Endothelial cell of umbilical vein (primary cell): ENCODE data around the gene STAU1. TPM values are rescaled to one million over a fixed set of nuclear protein-coding genes. Genes with fewer than 3 reads are reported as not detected.

Source experiments
- BruUV-seq: library from RNA; stranded (reverse); fragments of 400-500 nt; replicated peaks from 2 replicates; lab custom pipeline; 2021; lab: Mats Ljungman, UMichigan
- CTCF ChIA-PET: fragments of 300-600, 350-600 bp; sonication (Branson Sonifier 250); formaldehyde crosslinking; loops from one replicate; lab custom pipeline; 2021; ENCODE audit warnings: antibody characterized with exemption, inconsistent platforms; lab: Charles Lee
- POLR2A ChIA-PET: fragments of 300-600, 350-600 bp; sonication (Branson Sonifier 250); formaldehyde crosslinking; loops from one replicate; lab custom pipeline; 2021; ENCODE audit warnings: antibody characterized with exemption, inconsistent platforms; lab: Charles Lee
- DNase-seq: peaks from one replicate; pipeline ENCODE4 v3.0.0-alpha.2; 2011; ENCODE audit warnings: low read depth, low spot score
- FAIRE-seq: peaks from 2 replicates; lab custom pipeline; 2011; peaks lifted over from hg19 to GRCh38; lab: Jason Lieb, UNC
- H2AFZ ChIP-seq: 2 replicates; pipeline ENCODE4 v1.6.0; 2012; ENCODE audit warnings: low read depth, low read length, control low read depth, inconsistent platforms
- H3K27ac ChIP-seq: 2 replicates; pipeline ENCODE4 v1.5.1; 2011; ENCODE audit warnings: low read depth, mild to moderate bottlenecking, control low read depth, low read length, moderate library complexity; ENCODE audit not compliant: insufficient read depth
- H3K27me3 ChIP-seq, 2 experiments: 2 replicates each; pipeline versions ENCODE4 v1.6.0 to v1.6.1; 2011; ENCODE audit warnings: low read length in 2 of 2, mixed read lengths in 1 of 2; ENCODE audit not compliant: control insufficient read depth in 2 of 2, insufficient read depth in 2 of 2
- H3K36me3 ChIP-seq, 2 experiments: 2 replicates in 1 of 2; 3 replicates in 1 of 2; pipeline ENCODE4 v1.5.1; 2011; ENCODE audit warnings: low read length in 2 of 2, mild to moderate bottlenecking in 1 of 2, moderate library complexity in 1 of 2; ENCODE audit not compliant: control insufficient read depth in 2 of 2, insufficient read depth in 2 of 2; ENCODE audit errors: extremely low read depth in 1 of 2
- H3K4me1 ChIP-seq: 3 replicates; pipeline ENCODE4 v1.5.1; 2011; ENCODE audit warnings: mild to moderate bottlenecking, low read length; ENCODE audit not compliant: control insufficient read depth, insufficient read depth; ENCODE audit errors: extremely low read depth
- H3K4me2 ChIP-seq: 2 replicates; pipeline ENCODE4 v1.6.1; 2011; ENCODE audit warnings: low read length, control low read depth, mixed read lengths; ENCODE audit not compliant: insufficient read depth
- H3K4me3 ChIP-seq, 3 experiments: fragments of 200-600 bp in 1 of 3; sonication (generic), shearing (Covaris generic) in 1 of 3; replicated peaks in 1 of 3; 2 replicates each; pipeline ENCODE4 v1.5.1; 2011 to 2016; ENCODE audit warnings: control low read depth in 3 of 3, low read length in 3 of 3, mild to moderate bottlenecking in 2 of 3, inconsistent platforms in 1 of 3, low read depth in 1 of 3, moderate library complexity in 1 of 3; ENCODE audit not compliant: insufficient read depth in 1 of 3
- H3K79me2 ChIP-seq: 2 replicates; pipeline ENCODE4 v1.6.0; 2012; ENCODE audit warnings: low read length, inconsistent platforms; ENCODE audit not compliant: control insufficient read depth, insufficient read depth
- H3K9ac ChIP-seq: replicated peaks from 2 replicates; pipeline ENCODE3; 2011; ENCODE audit warnings: low read length, control low read depth; ENCODE audit not compliant: insufficient read depth; ENCODE audit errors: extremely low read depth
- H3K9me1 ChIP-seq: replicated peaks from 3 replicates; pipeline ENCODE4 v1.6.0; 2011; ENCODE audit warnings: mild to moderate bottlenecking, low read length; ENCODE audit not compliant: control insufficient read depth, insufficient read depth; ENCODE audit errors: extremely low read depth
- H3K9me3 ChIP-seq: replicated peaks from 2 replicates; pipeline ENCODE4 v1.5.1; 2012; ENCODE audit warnings: low read length, inconsistent platforms; ENCODE audit not compliant: control insufficient read depth, insufficient read depth
- H4K20me1 ChIP-seq: replicated peaks from 2 replicates; pipeline ENCODE3; 2011; ENCODE audit warnings: mild to moderate bottlenecking, low read length; ENCODE audit not compliant: control insufficient read depth, insufficient read depth; ENCODE audit errors: extremely low read depth
- CTCF ChIP-seq, 2 donors: IDR thresholded peaks; 1 replicate in 1 of 2; 2 replicates in 1 of 2; pipeline ENCODE4 v1.5.1; 2011; ENCODE audit warnings: low read length in 2 of 2, mild to moderate bottlenecking in 2 of 2, moderate library complexity in 2 of 2, control low read depth in 1 of 2, inconsistent platforms in 1 of 2, low read depth in 1 of 2; ENCODE audit not compliant: insufficient read depth in 1 of 2; ENCODE audit errors: extremely low read depth in 1 of 2
- EZH2 ChIP-seq: IDR thresholded peaks from 2 replicates; pipeline ENCODE4 v1.6.1; 2012; ENCODE audit warnings: borderline replicate concordance, low read depth, mild to moderate bottlenecking, moderate library complexity, low read length, inconsistent platforms; ENCODE audit not compliant: severe bottlenecking
- FOS ChIP-seq: IDR thresholded peaks from 2 replicates; pipeline ENCODE4 v1.6.1; 2011; ENCODE audit warnings: mild to moderate bottlenecking, low read length, moderate library complexity, borderline replicate concordance; ENCODE audit not compliant: insufficient read depth
- GATA2 ChIP-seq: IDR thresholded peaks from 2 replicates; pipeline ENCODE4 v1.7.0; 2011; ENCODE audit warnings: low read depth, mild to moderate bottlenecking, moderate library complexity, mixed read lengths, low read length; ENCODE audit not compliant: insufficient read length, insufficient read depth
- JUN ChIP-seq: IDR thresholded peaks from 2 replicates; pipeline ENCODE4 v1.6.1; 2011; ENCODE audit warnings: borderline replicate concordance, low read depth; ENCODE audit not compliant: insufficient read length, insufficient read depth
- MAX ChIP-seq: IDR thresholded peaks from 2 replicates; pipeline ENCODE4 v1.6.1; 2011; ENCODE audit not compliant: insufficient read depth, insufficient read length
- MYC ChIP-seq: IDR thresholded peaks from one replicate; pipeline ENCODE4 v1.6.1; 2011; ENCODE audit warnings: mild to moderate bottlenecking, low read depth, low read length
- POLR2A ChIP-seq: IDR thresholded peaks from 2 replicates; pipeline ENCODE4 v1.6.1; 2012; ENCODE audit warnings: low read depth, mild to moderate bottlenecking, control low read depth, low read length
- POLR2AphosphoS5 ChIP-seq: IDR thresholded peaks from 2 replicates; pipeline ENCODE4 v1.6.1; 2012; ENCODE audit warnings: low read depth, mild to moderate bottlenecking, control low read depth, low read length, moderate library complexity; ENCODE audit not compliant: insufficient read depth
- dilution Hi-C: fragments of 300-500 bp; cut with MboI; formaldehyde crosslinking; loops from one replicate; pipeline ENCODE4 v1.15.0; 2019; ENCODE audit warnings: low sequenced_read_pairs; ENCODE audit not compliant: extremely low pct_ligation_motif_present
- intact Hi-C: fragments of 100-400 bp; cut with micrococcal nuclease; formaldehyde crosslinking; loops from one replicate; pipeline ENCODE4 v1.10.0; 2022
- polyA plus RNA-seq, 4 experiments: library from polyadenylated mRNA; depleted of rRNA in 3 of 4; stranded (reverse) in 3 of 4; unstranded in 1 of 4; fragments of >200 nt; gene quantifications; 2 replicates each; pipeline versions ENCODE4 v1.2.1 to v1.2.3, GENCODE V29; 2011 to 2012; ENCODE audit warnings: missing spikeins in 1 of 4
- total RNA-seq: library from RNA; stranded (reverse); gene quantifications from 2 replicates; pipeline ENCODE4 v1.2.3, GENCODE V29; 2021

Gene STAU1
- total and polyA plus RNA-seq, 2 donors (not counting 3 experiments of a cell fraction or from before 2014, with no cell fraction given) = 53.1 to 98.1 TPM

- H3K36me3 ChIP-seq = peaks cover 21 to 43% of the 10 kb centered on the region in 2 experiments
- H3K9me1 ChIP-seq = no peaks in the 10 kb centered on the region
- DNase-seq = no peak
- no peaks in the 10 kb centered on the region for H3K79me2 ChIP-seq
- dilution Hi-C loops = no loop called here
- H3K4me1 ChIP-seq = no peaks in the 10 kb centered on the region
- no peaks in the 10 kb centered on the region for H3K9me3 ChIP-seq
- BruUV-seq = no TSS peak
- H4K20me1 ChIP-seq = no peaks in the 10 kb centered on the region
- no peak overlapping the region for H2AFZ ChIP-seq
- no peak for TF ChIP-seq MYC
- no peak for TF ChIP-seq EZH2
- TF ChIP-seq FOS = no peak
- no peak for TF ChIP-seq GATA2
- no peak for TF ChIP-seq JUN
- TF ChIP-seq MAX = no peak
- no peak for TF ChIP-seq CTCF (IDR thresholded peaks at IDR 0.05; ENCODE audit: extremely low read depth in 1 of 2, insufficient read depth in 1 of 2, low read depth in 1 of 2, low read length in 2 of 2)
- TF ChIP-seq POLR2A = no peak
- TF ChIP-seq POLR2AphosphoS5 = no peak
- POLR2A ChIA-PET = interaction anchor here (0.6 kb wide), 1 partner anchor 76 kb away, joined by 4 read pairs; no protein-coding TSS in a partner anchor
- H3K4me2 ChIP-seq = no peak overlapping the region
- no peak overlapping the region for H3K9ac ChIP-seq
- no peak overlapping the region for H3K27ac ChIP-seq
- no peak overlapping the region for H3K4me3 ChIP-seq
- intact Hi-C loops = no loop called here
- CTCF ChIA-PET = interaction anchor here (1.2 to 2.1 kb wide), 2 partner anchors 10 to 19 kb away, joined by 3 to 6 read pairs; no protein-coding TSS in a partner anchor
- H3K27me3 ChIP-seq = no peaks in the 10 kb centered on the region
- no peak for FAIRE-seq
Observed at GRCh38 chr20:49118307-49118706, 69.8 kb downstream of the STAU1 start.
